Lower lobe of right lung (tissue), 2 donors: Measurements from ENCODE around the gene SIGLEC5. TPM values are rescaled to one million over a fixed set of nuclear protein-coding genes. Genes with fewer than 3 reads are reported as not detected.

Source experiments
- ATAC-seq, 2 donors: fragments of 200-7000 bp; cut with Tn5 transposase; one replicate each; pipeline ENCODE4 v1.9.1; 2020 to 2022; ENCODE audit warnings: mild to moderate bottlenecking in 2 of 2, moderate library complexity in 2 of 2
- DNase-seq: peaks from one replicate; pipeline ENCODE4 v3.0.0-alpha.2; 2020
- H3K27ac ChIP-seq: fragments of 200-600 bp; one replicate; pipeline ENCODE4 v1.8.0; 2022
- H3K27me3 ChIP-seq: fragments of 200-600 bp; one replicate; pipeline ENCODE4 v1.8.0; 2022; ENCODE audit warnings: low read depth
- H3K36me3 ChIP-seq: fragments of 200-600 bp; one replicate; pipeline ENCODE4 v1.8.0; 2022; ENCODE audit warnings: mild to moderate bottlenecking
- H3K4me1 ChIP-seq: fragments of 200-600 bp; one replicate; pipeline ENCODE4 v1.8.0; 2022
- H3K4me3 ChIP-seq: fragments of 200-600 bp; one replicate; pipeline ENCODE4 v1.8.0; 2022; ENCODE audit warnings: mild to moderate bottlenecking
- H3K9me3 ChIP-seq: fragments of 200-600 bp; one replicate; pipeline ENCODE4 v1.8.0; 2022
- CTCF ChIP-seq: fragments of 200-600 bp; IDR thresholded peaks from one replicate; pipeline ENCODE4 v1.8.0; 2022; ENCODE audit warnings: antibody characterized with exemption, mild to moderate bottlenecking
- intact Hi-C: fragments of 100-400 bp; cut with DNase I; formaldehyde crosslinking; loops from one replicate; pipeline ENCODE4 v1.11.0; 2022
- total RNA-seq: library from RNA; stranded (reverse); fragmentation: NEBNext Ultra II Directional; extraction: Animal tissue kit (Norgen Biotek cat#: 25700); gene quantifications from one replicate; pipeline ENCODE4 v1.2.1, GENCODE V29; 2021
- donor health status: DM: no; HTN: yes; CAD: no; lungs with severe emphysema.

The SIGLEC5 gene
- total RNA-seq, 1 donor from 2014 or later = 3.1 TPM

- Histone ChIP-seq H3K9me3 (no peaks in the 10 kb centered on the region), H3K27ac (no peak overlapping the region), H3K27me3 (peaks cover 25% of the 10 kb centered on the region), H3K36me3 (no peaks in the 10 kb centered on the region), H3K4me3 (no peak overlapping the region), H3K4me1 (no peaks in the 10 kb centered on the region)
- intact Hi-C loops = no loop called here
- TF ChIP-seq CTCF = no peak
- DNase-seq = no peak
- no peak for ATAC-seq
These were observed 33.9 kb upstream of the SIGLEC5 start for GRCh38 chr19:51664131-51664530.

GRCh38 chr19:51663650-51664049, 33.4 kb upstream of the SIGLEC5 start:
- H3K4me3 ChIP-seq = no peak overlapping the region
- no peaks in the 10 kb centered on the region for H3K9me3 ChIP-seq
- DNase-seq (no peak), ATAC-seq (no peak)
- H3K4me1 ChIP-seq = no peaks in the 10 kb centered on the region
- TF ChIP-seq CTCF = no peak
- no peak overlapping the region for H3K27ac ChIP-seq
- H3K36me3 ChIP-seq = no peaks in the 10 kb centered on the region
- peaks cover 25% of the 10 kb centered on the region for H3K27me3 ChIP-seq
- intact Hi-C loops = no loop called here

- H3K4me3 ChIP-seq = no peak overlapping the region
- H3K36me3 ChIP-seq = no peaks in the 10 kb centered on the region
- H3K27me3 ChIP-seq = peaks cover 25% of the 10 kb centered on the region
- no peak overlapping the region for H3K27ac ChIP-seq
- intact Hi-C loops = no loop called here
- no peaks in the 10 kb centered on the region for H3K9me3 ChIP-seq
- ATAC-seq (peak; percentile 45 to 67), DNase-seq (peak; percentile 54)
- peak; percentile 54 for TF ChIP-seq CTCF
- H3K4me1 ChIP-seq = peaks cover 4% of the 10 kb centered on the region
These were observed 30.9 kb upstream of the SIGLEC5 start for GRCh38 chr19:51660975-51661600.

GRCh38 chr19:51654783-51655182, 24.6 kb upstream of the SIGLEC5 start:
- Histone ChIP-seq H3K27ac (no peak overlapping the region), H3K9me3 (no peaks in the 10 kb centered on the region), H3K27me3 (no peaks in the 10 kb centered on the region), H3K4me3 (no peak overlapping the region), H3K4me1 (peaks cover 8% of the 10 kb centered on the region), H3K36me3 (no peaks in the 10 kb centered on the region)
- TF ChIP-seq CTCF = no peak
- intact Hi-C loops = no loop called here
- DNase-seq (no peak), ATAC-seq (no peak)

- Histone ChIP-seq H3K9me3 (no peaks in the 10 kb centered on the region), H3K36me3 (no peaks in the 10 kb centered on the region), H3K4me3 (no peak overlapping the region), H3K4me1 (peaks cover 8% of the 10 kb centered on the region), H3K27ac (no peak overlapping the region), H3K27me3 (no peaks in the 10 kb centered on the region)
- no peak for TF ChIP-seq CTCF
- intact Hi-C loops = no loop called here
- ATAC-seq (no peak), DNase-seq (no peak)
These were observed 23.0 kb upstream of the SIGLEC5 start for GRCh38 chr19:51653162-51653561.

GRCh38 chr19:51652266-51652665, 22.1 kb upstream of the SIGLEC5 start:
- H3K27ac ChIP-seq = peak overlapping the region; percentile 56
- intact Hi-C loops = no loop called here
- H3K4me3 ChIP-seq = no peak overlapping the region

More at GRCh38 chr19:51652266-51652665, 22.1 kb upstream of the SIGLEC5 start:
- Histone ChIP-seq H3K9me3 (no peaks in the 10 kb centered on the region), H3K27me3 (no peaks in the 10 kb centered on the region), H3K36me3 (no peaks in the 10 kb centered on the region), H3K4me1 (peaks cover 8% of the 10 kb centered on the region)
- DNase-seq = no peak
- TF ChIP-seq CTCF = no peak
- ATAC-seq = peak; percentile 70 to 75
